Anterior cingulate cortex (tissue), 58 donors: ENCODE data around the gene RAC3.

Experiments
- DNase-seq, 58 donors: peaks; one replicate each; lab custom pipeline; 2025; lab: John Stamatoyannopoulos, UW

RAC3 gene

GRCh38 chr17:82031303-82031884 is at the start of gene RAC3:
TSS of gene RAC3 (plus strand) at chr17:82031678. CDS start at chr17:82031762, 84 bp downstream.
- peak in 1 of 58 donors; percentile 23 for DNase-seq

GRCh38 chr17:81983011-81983638 is 48.4 kb upstream of the RAC3 start:
- no peak for DNase-seq

GRCh38 chr17:81983639-81984373 is 47.7 kb upstream of the RAC3 start:
- no peak for DNase-seq

- no peak for DNase-seq
These were observed 46.6 kb upstream of the RAC3 start for GRCh38 chr17:81984773-81985410.

- DNase-seq, result no peak
These were observed 44.9 kb upstream of the RAC3 start for GRCh38 chr17:81986606-81987005.

- DNase-seq, result no peak
These were observed 44.2 kb upstream of the RAC3 start for GRCh38 chr17:81987161-81987770.

GRCh38 chr17:81990836-81991683 is 40.4 kb upstream of the RAC3 start:
- DNase-seq, result no peak

GRCh38 chr17:81991684-81992305 is 39.7 kb upstream of the RAC3 start:
- peak in 45 of 58 donors; percentile 18 to 80 (median 60) for DNase-seq

GRCh38 chr17:81992306-81993102 is 39.0 kb upstream of the RAC3 start:
- DNase-seq, result no peak

GRCh38 chr17:81993729-81994592 is 37.5 kb upstream of the RAC3 start:
- no peak for DNase-seq

- no peak for DNase-seq
These were observed 36.6 kb upstream of the RAC3 start for GRCh38 chr17:81994593-81995462.

- no peak for DNase-seq
These were observed 35.8 kb upstream of the RAC3 start for GRCh38 chr17:81995463-81996231.

- no peak for DNase-seq
These were observed 35.2 kb upstream of the RAC3 start for GRCh38 chr17:81996232-81996756.

- no peak for DNase-seq
These were observed 34.6 kb upstream of the RAC3 start for GRCh38 chr17:81996757-81997441.

GRCh38 chr17:81998212-81998611 is 33.3 kb upstream of the RAC3 start:
- no peak for DNase-seq
